ENCODE results near the gene KRT31.
A peak's percentile ranks its signal among the peaks of the same experiment; 100 is the strongest.
"Not testable (repeated sequence)": the region's sequence is repeated elsewhere in the genome, so short reads cannot be mapped to it uniquely, and the experiment has no call there.

The KRT31 gene
- total RNA-seq, result 0 reads per million in 9 experiments

- ATAC-seq (replicated peaks) (no peak), DNase-seq (no peak)
- Mint-ChIP-seq H3K36me3 (ENCODE audit: insufficient read depth) (peaks cover 3% of the 10 kb centered on the region), H3K27ac (no peak within 1 kb of the TSS), H3K4me1 (ENCODE audit: low read depth in 2 of 2) (peaks cover 0 to 2% of the 10 kb centered on the region in 2 donors), H3K9me3 (no peaks in the 10 kb centered on the region), H3K4me3 (no peak within 1 kb of the TSS), H3K27me3 (peaks cover 19 to 31% of the 10 kb centered on the region in 2 donors)
These were observed at the start of gene KRT31 for GRCh38 chr17:41396996-41397660. Gene KRT31 (minus strand): TSS chr17:41397608. CDS start chr17:41397539, 69 bp downstream.

DNA sequence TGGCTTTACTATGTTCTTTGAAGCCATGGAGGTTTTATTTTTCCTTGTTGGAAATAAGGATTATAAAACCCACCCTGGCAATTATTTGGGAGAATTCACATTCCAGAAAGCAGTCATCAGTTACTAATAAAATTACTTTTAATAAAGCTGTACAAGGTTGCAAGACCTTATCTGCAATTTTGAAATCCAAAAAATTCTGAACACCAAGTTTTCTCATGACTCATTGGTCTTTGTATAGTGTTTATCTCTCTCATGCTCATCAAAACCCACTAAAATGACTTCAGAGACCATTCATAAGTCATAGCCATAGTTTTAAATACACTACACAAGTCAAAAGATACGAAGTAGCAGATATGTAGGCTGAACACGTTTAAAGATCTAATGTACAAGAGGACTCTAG is 49.4 kb upstream of the KRT31 start:
- Mint-ChIP-seq H3K36me3 (ENCODE audit: insufficient read depth) (peaks cover 4% of the 10 kb centered on the region), H3K27me3 (peaks cover 54 to 85% of the 10 kb centered on the region in 2 donors), H3K4me1 (ENCODE audit: low read depth in 2 of 2) (peaks cover 0 to 2% of the 10 kb centered on the region in 2 donors), H3K27ac (no peak overlapping the region), H3K9me3 (no peaks in the 10 kb centered on the region), H3K4me3 (no peak overlapping the region)
- ATAC-seq (replicated peaks) (no peak), DNase-seq (no peak)

DNA sequence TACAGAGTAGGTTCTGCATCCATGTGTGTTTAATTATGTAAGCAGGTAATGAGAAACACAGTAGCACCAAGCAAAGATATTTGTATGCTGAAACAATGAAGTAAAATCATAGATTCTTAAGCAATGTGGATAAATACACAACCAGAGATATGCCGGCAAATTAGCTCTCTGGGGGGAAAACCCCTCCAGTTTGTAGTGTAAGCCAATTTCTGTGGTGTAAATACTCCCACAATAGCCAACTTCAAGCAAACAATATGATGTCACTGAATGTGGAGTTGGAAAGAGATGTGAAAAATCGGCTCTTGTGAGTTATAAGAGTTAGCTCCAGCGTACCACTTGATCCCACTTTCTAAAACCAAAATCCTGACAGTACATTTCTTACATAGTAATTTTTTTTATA is 47.2 kb upstream of the KRT31 start:
- DNase-seq (no peak), ATAC-seq (replicated peaks) (no peak)
- H3K27ac Mint-ChIP-seq, result no peak overlapping the region
- H3K36me3 Mint-ChIP-seq (ENCODE audit: insufficient read depth), result peaks cover 3% of the 10 kb centered on the region
- peaks cover 0 to 2% of the 10 kb centered on the region in 2 donors for H3K4me1 Mint-ChIP-seq (ENCODE audit: low read depth in 2 of 2)
- no peak overlapping the region for H3K4me3 Mint-ChIP-seq
- H3K27me3 Mint-ChIP-seq, result peaks cover 58 to 88% of the 10 kb centered on the region in 2 donors
- H3K9me3 Mint-ChIP-seq, result no peaks in the 10 kb centered on the region

GRCh38 chr17:41444186-41444585 is 46.8 kb upstream of the KRT31 start:
- no peaks in the 10 kb centered on the region for H3K9me3 Mint-ChIP-seq
- H3K36me3 Mint-ChIP-seq (ENCODE audit: insufficient read depth), result peaks cover 3% of the 10 kb centered on the region
- ATAC-seq (replicated peaks), result no peak
- no peak overlapping the region for H3K27ac Mint-ChIP-seq
- DNase-seq, result no peak
- H3K4me1 Mint-ChIP-seq (ENCODE audit: low read depth in 2 of 2), result peaks cover 0 to 2% of the 10 kb centered on the region in 2 donors
- H3K27me3 Mint-ChIP-seq, result peaks cover 58 to 85% of the 10 kb centered on the region in 2 donors
- H3K4me3 Mint-ChIP-seq, result no peak overlapping the region

- Mint-ChIP-seq H3K27me3 (peaks cover 58 to 73% of the 10 kb centered on the region in 2 donors), H3K4me3 (no peak overlapping the region), H3K36me3 (ENCODE audit: insufficient read depth) (peaks cover 3% of the 10 kb centered on the region), H3K27ac (no peak overlapping the region), H3K4me1 (ENCODE audit: low read depth in 2 of 2) (peaks cover 0 to 2% of the 10 kb centered on the region in 2 donors), H3K9me3 (no peaks in the 10 kb centered on the region)
- no peak for ATAC-seq (replicated peaks)
- no peak for DNase-seq
These were observed 45.3 kb upstream of the KRT31 start for GRCh38 chr17:41442739-41443138.

GRCh38 chr17:41440531-41441033 is 43.2 kb upstream of the KRT31 start, which contains the start of gene KRT38:
Gene KRT38 (minus strand): TSS chr17:41440983. CDS start chr17:41440921, 62 bp downstream.
- peaks cover 3% of the 10 kb centered on the region for H3K36me3 Mint-ChIP-seq (ENCODE audit: insufficient read depth)
- peaks cover 0 to 2% of the 10 kb centered on the region in 2 donors for H3K4me1 Mint-ChIP-seq (ENCODE audit: low read depth in 2 of 2)
- no peak within 1 kb of the TSS for H3K4me3 Mint-ChIP-seq
- no peaks in the 10 kb centered on the region for H3K9me3 Mint-ChIP-seq
- DNase-seq (no peak), ATAC-seq (replicated peaks) (no peak)
- H3K27ac Mint-ChIP-seq, result no peak within 1 kb of the TSS
- peaks cover 53 to 75% of the 10 kb centered on the region in 2 donors for H3K27me3 Mint-ChIP-seq

DNA sequence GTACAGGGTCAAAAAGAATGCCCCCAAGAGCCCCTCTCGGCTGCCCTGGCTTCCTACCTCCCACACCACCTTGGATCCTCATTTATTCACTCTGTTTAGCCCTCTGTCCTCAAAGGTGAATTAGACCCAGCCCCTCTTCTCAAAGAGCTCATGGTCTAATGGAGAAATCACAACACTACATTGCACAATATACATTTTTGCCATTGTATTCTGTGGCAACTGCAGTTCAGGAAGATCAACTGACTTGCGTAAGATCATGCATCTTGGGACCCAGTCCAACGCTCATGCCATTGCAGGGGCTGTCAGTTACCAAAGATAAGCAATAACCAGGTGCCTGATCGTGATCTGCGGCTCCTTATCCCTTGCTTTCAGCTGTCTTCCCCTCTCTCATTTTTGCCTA is 42.0 kb upstream of the KRT31 start:
- Mint-ChIP-seq H3K27me3 (peaks cover 53 to 64% of the 10 kb centered on the region in 2 donors), H3K9me3 (no peaks in the 10 kb centered on the region), H3K4me1 (ENCODE audit: low read depth in 2 of 2) (no peaks in the 10 kb centered on the region), H3K27ac (no peak overlapping the region), H3K4me3 (no peak overlapping the region), H3K36me3 (ENCODE audit: insufficient read depth) (peaks cover 3% of the 10 kb centered on the region)
- DNase-seq (no peak), ATAC-seq (replicated peaks) (no peak)

GRCh38 chr17:41437769-41438168 is 40.4 kb upstream of the KRT31 start:
- ATAC-seq (replicated peaks) (no peak), DNase-seq (no peak)
- no peak overlapping the region for H3K4me3 Mint-ChIP-seq
- peaks cover 3% of the 10 kb centered on the region for H3K36me3 Mint-ChIP-seq (ENCODE audit: insufficient read depth)
- H3K27me3 Mint-ChIP-seq, result peaks cover 40 to 48% of the 10 kb centered on the region in 2 donors
- no peak overlapping the region for H3K27ac Mint-ChIP-seq
- peaks cover 0 to 2% of the 10 kb centered on the region in 2 donors for H3K4me1 Mint-ChIP-seq (ENCODE audit: low read depth in 2 of 2)
- H3K9me3 Mint-ChIP-seq, result no peaks in the 10 kb centered on the region

- H3K27ac Mint-ChIP-seq, result peak overlapping the region in 1 of 2 donors; percentile 24
- no peak overlapping the region for H3K4me3 Mint-ChIP-seq
- H3K4me1 Mint-ChIP-seq (ENCODE audit: low read depth in 2 of 2), result peaks cover 0 to 2% of the 10 kb centered on the region in 2 donors
- peaks cover 38 to 43% of the 10 kb centered on the region in 2 donors for H3K27me3 Mint-ChIP-seq
- H3K36me3 Mint-ChIP-seq (ENCODE audit: insufficient read depth), result peaks cover 3% of the 10 kb centered on the region
- H3K9me3 Mint-ChIP-seq, result no peaks in the 10 kb centered on the region
- ATAC-seq (replicated peaks) (no peak), DNase-seq (no peak)
These were observed 39.8 kb upstream of the KRT31 start for GRCh38 chr17:41437254-41437653.

- Mint-ChIP-seq H3K4me3 (no peak overlapping the region), H3K36me3 (ENCODE audit: insufficient read depth) (no peaks in the 10 kb centered on the region), H3K27ac (no peak overlapping the region), H3K27me3 (peaks cover 27 to 32% of the 10 kb centered on the region in 2 donors), H3K4me1 (ENCODE audit: low read depth in 2 of 2) (peaks cover 0 to 2% of the 10 kb centered on the region in 2 donors), H3K9me3 (no peaks in the 10 kb centered on the region)
- DNase-seq, result no peak
- ATAC-seq (replicated peaks), result no peak
These were observed 37.0 kb upstream of the KRT31 start for GRCh38 chr17:41434415-41434814.

DNA sequence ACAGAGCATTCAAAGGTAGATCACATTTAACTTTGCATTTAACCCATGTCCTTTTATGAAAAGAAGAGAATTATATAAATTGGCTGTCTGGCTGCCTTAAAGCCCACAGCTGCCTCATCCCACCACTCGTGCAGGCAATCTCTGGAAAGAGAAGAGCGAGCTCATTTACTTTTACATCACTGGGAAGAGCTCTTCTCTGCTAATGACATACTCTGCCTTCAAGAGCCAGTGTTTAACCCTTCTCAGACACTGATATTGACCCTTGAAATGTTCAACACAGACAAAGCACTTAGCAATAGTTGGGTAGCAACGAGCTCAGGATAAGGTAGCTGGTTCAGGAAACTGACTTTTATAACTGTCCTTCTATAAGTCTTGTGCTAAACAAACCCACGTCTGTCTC is 36.6 kb upstream of the KRT31 start:
- no peak overlapping the region for H3K4me3 Mint-ChIP-seq
- no peaks in the 10 kb centered on the region for H3K9me3 Mint-ChIP-seq
- peaks cover 0 to 2% of the 10 kb centered on the region in 2 donors for H3K4me1 Mint-ChIP-seq (ENCODE audit: low read depth in 2 of 2)
- ATAC-seq (replicated peaks) (no peak), DNase-seq (no peak)
- peaks cover 27 to 35% of the 10 kb centered on the region in 2 donors for H3K27me3 Mint-ChIP-seq
- H3K36me3 Mint-ChIP-seq (ENCODE audit: insufficient read depth), result no peaks in the 10 kb centered on the region
- H3K27ac Mint-ChIP-seq, result no peak overlapping the region

GRCh38 chr17:41433586-41433985 is 36.2 kb upstream of the KRT31 start:
- H3K36me3 Mint-ChIP-seq (ENCODE audit: insufficient read depth), result no peaks in the 10 kb centered on the region
- no peak overlapping the region for H3K4me3 Mint-ChIP-seq
- ATAC-seq (replicated peaks), result no peak
- peaks cover 31 to 40% of the 10 kb centered on the region in 2 donors for H3K27me3 Mint-ChIP-seq
- no peaks in the 10 kb centered on the region for H3K9me3 Mint-ChIP-seq
- DNase-seq, result no peak
- peaks cover 0 to 2% of the 10 kb centered on the region in 2 donors for H3K4me1 Mint-ChIP-seq (ENCODE audit: low read depth in 2 of 2)
- H3K27ac Mint-ChIP-seq, result no peak overlapping the region

DNA sequence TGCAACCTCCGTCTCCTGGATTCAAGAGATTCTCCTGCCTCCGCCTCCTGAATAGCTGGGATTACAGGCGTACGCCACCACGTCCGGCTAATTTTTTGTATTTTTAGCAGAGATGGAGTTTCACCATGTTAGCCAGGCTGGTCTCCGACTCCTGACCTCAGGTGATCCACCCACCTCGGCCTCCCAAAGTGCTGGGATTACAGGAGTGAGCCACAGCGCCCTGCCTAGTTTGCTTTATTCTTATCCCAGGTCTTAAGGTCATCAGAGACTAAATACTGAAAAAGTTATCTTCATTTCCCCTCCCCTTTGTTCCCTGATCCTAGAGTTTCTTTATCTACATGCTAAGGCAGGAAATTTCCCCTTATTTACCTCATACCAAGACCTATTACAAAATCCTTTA is 33.0 kb upstream of the KRT31 start:
- H3K27me3 Mint-ChIP-seq, result peaks cover 28% of the 10 kb centered on the region in 2 donors
- not testable (repeated sequence) for ATAC-seq (replicated peaks); H3K4me3 Mint-ChIP-seq; H3K9me3 Mint-ChIP-seq; H3K36me3 Mint-ChIP-seq (ENCODE audit: insufficient read depth); H3K4me1 Mint-ChIP-seq (ENCODE audit: low read depth in 2 of 2); H3K27ac Mint-ChIP-seq; DNase-seq

GRCh38 chr17:41429667-41430066 is 32.3 kb upstream of the KRT31 start:
- peaks cover 0 to 2% of the 10 kb centered on the region in 2 donors for H3K4me1 Mint-ChIP-seq (ENCODE audit: low read depth in 2 of 2)

More at GRCh38 chr17:41429667-41430066, 32.3 kb upstream of the KRT31 start:
- ATAC-seq (replicated peaks) (no peak), DNase-seq (no peak)
- H3K4me3 Mint-ChIP-seq, result no peak overlapping the region
- peaks cover 27 to 32% of the 10 kb centered on the region in 2 donors for H3K27me3 Mint-ChIP-seq
- H3K36me3 Mint-ChIP-seq (ENCODE audit: insufficient read depth), result no peaks in the 10 kb centered on the region
- H3K27ac Mint-ChIP-seq, result no peak overlapping the region
- no peaks in the 10 kb centered on the region for H3K9me3 Mint-ChIP-seq

Measured in effector memory CD8-positive, alpha-beta T cell (primary cell).